Measurements from ENCODE around the gene LTF. TPM values are rescaled to one million over a fixed set of nuclear protein-coding genes. Genes with fewer than 3 reads are reported as not detected.
A peak's percentile ranks its signal among the peaks of the same experiment; 100 is the strongest.

Gene LTF
- total and polyA plus RNA-seq, 9 of the 15 experiments (the other 6 are each of a cell fraction or from before 2014, with no cell fraction given) = 0.07 TPM; not detected in 8

DNA sequence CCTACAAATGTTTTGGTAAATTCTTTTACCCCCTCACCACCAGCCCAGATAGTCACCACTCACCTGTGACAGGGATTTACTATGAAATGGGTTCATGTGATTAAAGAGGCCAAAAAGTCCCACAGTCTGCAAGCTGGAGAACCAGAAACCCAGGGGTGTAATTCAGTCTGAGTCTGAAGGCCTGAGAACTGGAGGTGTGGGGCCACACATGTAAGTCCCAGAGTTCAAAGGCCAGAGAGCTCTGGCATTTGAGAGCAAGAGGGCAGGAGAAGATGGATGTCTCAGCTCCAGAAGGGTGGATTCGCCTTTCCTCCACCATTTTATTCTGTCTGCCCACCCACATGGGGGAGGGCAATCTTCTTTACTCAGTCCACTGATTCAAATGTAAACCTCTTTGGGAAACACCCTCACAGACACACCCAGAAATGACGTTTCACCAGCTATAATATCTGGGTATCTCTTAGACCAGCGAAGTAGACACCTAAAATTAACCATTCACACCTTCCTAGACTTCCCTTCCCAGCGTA lies 45.0 kb upstream of the LTF start (continued):
- TF ChIP-seq RCOR1 (IDR thresholded peaks at IDR 0.05; ENCODE audit: borderline replicate concordance in 1 of 2, low read depth in 2 of 2, low read length in 2 of 2) (peak in 1 of 2 experiments; percentile 44; a peak in 2 of 4 replicates), GTF2A2 (tag; IDR thresholded peaks at IDR 0.05) (no peak), TBP (optimal IDR thresholded peaks at IDR 0.05; ENCODE audit: low read depth, low read length) (no peak), ARNT (IDR thresholded peaks at IDR 0.05) (no peak), SMC3 (conservative IDR thresholded peaks at IDR 0.05; ENCODE audit: insufficient read depth, low read depth, low read length) (0 out of 2 replicates have a peak, but pooled peaks have one; percentile 4), NR2C1 (IDR thresholded peaks at IDR 0.05) (peak; percentile 36; the same call in 1 of the 2 replicates), NR2C1 (tag; IDR thresholded peaks at IDR 0.05) (peak; percentile 66), CBFA2T3 (IDR thresholded peaks at IDR 0.05) (peak; percentile 10; the same call in 1 of the 2 replicates), ZZZ3 (IDR thresholded peaks at IDR 0.05) (no peak), ZFPM2 (CRISPR knock-in tag; IDR thresholded peaks at IDR 0.05) (no peak)
- TF ChIP-seq, protein P1, sequence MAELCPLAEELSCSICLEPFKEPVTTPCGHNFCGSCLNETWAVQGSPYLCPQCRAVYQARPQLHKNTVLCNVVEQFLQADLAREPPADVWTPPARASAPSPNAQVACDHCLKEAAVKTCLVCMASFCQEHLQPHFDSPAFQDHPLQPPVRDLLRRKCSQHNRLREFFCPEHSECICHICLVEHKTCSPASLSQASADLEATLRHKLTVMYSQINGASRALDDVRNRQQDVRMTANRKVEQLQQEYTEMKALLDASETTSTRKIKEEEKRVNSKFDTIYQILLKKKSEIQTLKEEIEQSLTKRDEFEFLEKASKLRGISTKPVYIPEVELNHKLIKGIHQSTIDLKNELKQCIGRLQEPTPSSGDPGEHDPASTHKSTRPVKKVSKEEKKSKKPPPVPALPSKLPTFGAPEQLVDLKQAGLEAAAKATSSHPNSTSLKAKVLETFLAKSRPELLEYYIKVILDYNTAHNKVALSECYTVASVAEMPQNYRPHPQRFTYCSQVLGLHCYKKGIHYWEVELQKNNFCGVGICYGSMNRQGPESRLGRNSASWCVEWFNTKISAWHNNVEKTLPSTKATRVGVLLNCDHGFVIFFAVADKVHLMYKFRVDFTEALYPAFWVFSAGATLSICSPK (IDR thresholded peaks at IDR 0.05; ENCODE audit: borderline replicate concordance) = no peak
- TF ChIP-seq, protein P2, sequence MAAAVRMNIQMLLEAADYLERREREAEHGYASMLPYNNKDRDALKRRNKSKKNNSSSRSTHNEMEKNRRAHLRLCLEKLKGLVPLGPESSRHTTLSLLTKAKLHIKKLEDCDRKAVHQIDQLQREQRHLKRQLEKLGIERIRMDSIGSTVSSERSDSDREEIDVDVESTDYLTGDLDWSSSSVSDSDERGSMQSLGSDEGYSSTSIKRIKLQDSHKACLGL (CRISPR knock-in tag; IDR thresholded peaks at IDR 0.05; ENCODE audit: borderline replicate concordance, poor library complexity, severe bottlenecking) = no peak
- TF ChIP-seq, protein P3, sequence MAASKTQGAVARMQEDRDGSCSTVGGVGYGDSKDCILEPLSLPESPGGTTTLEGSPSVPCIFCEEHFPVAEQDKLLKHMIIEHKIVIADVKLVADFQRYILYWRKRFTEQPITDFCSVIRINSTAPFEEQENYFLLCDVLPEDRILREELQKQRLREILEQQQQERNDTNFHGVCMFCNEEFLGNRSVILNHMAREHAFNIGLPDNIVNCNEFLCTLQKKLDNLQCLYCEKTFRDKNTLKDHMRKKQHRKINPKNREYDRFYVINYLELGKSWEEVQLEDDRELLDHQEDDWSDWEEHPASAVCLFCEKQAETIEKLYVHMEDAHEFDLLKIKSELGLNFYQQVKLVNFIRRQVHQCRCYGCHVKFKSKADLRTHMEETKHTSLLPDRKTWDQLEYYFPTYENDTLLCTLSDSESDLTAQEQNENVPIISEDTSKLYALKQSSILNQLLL (CRISPR knock-in tag; IDR thresholded peaks at IDR 0.05; ENCODE audit: borderline replicate concordance) = no peak
- TF ChIP-seq, protein P4, sequence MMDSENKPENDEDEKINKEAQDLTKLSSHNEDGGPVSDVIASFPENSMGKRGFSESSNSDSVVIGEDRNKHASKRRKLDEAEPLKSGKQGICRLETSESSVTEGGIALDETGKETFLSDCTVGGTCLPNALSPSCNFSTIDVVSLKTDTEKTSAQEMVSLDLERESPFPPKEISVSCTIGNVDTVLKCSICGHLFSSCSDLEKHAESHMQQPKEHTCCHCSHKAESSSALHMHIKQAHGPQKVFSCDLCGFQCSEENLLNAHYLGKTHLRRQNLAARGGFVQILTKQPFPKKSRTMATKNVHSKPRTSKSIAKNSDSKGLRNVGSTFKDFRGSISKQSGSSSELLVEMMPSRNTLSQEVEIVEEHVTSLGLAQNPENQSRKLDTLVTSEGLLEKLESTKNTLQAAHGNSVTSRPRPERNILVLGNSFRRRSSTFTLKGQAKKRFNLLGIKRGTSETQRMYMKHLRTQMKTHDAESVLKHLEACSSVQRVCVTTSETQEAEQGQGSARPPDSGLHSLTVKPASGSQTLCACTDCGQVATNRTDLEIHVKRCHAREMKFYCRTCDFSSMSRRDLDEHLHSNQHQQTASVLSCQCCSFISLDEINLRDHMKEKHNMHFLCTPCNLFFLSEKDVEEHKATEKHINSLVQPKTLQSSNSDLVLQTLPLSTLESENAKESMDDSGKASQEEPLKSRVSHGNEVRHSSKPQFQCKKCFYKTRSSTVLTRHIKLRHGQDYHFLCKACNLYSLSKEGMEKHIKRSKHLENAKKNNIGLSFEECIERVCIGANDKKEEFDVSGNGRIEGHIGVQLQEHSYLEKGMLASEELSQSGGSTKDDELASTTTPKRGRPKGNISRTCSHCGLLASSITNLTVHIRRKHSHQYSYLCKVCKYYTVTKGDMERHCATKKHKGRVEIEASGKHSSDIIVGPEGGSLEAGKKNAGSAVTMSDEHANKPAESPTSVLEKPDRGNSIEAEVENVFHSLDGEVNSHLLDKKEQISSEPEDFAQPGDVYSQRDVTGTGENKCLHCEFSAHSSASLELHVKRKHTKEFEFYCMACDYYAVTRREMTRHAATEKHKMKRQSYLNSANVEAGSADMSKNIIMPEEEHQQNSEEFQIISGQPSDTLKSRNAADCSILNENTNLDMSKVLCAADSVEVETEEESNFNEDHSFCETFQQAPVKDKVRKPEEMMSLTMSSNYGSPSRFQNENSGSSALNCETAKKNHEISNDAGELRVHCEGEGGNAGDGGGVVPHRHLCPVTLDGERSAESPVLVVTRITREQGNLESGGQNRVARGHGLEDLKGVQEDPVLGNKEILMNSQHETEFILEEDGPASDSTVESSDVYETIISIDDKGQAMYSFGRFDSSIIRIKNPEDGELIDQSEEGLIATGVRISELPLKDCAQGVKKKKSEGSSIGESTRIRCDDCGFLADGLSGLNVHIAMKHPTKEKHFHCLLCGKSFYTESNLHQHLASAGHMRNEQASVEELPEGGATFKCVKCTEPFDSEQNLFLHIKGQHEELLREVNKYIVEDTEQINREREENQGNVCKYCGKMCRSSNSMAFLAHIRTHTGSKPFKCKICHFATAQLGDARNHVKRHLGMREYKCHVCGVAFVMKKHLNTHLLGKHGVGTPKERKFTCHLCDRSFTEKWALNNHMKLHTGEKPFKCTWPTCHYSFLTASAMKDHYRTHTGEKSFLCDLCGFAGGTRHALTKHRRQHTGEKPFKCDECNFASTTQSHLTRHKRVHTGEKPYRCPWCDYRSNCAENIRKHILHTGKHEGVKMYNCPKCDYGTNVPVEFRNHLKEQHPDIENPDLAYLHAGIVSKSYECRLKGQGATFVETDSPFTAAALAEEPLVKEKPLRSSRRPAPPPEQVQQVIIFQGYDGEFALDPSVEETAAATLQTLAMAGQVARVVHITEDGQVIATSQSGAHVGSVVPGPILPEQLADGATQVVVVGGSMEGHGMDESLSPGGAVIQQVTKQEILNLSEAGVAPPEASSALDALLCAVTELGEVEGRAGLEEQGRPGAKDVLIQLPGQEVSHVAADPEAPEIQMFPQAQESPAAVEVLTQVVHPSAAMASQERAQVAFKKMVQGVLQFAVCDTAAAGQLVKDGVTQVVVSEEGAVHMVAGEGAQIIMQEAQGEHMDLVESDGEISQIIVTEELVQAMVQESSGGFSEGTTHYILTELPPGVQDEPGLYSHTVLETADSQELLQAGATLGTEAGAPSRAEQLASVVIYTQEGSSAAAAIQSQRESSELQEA (IDR thresholded peaks at IDR 0.05; ENCODE audit: low read depth) = no peak

Data from K562 (cell line).